ENCODE measurements around the gene AXDND1. TPM values are rescaled to one million over a fixed set of nuclear protein-coding genes. Genes with fewer than 3 reads are reported as not detected.

The AXDND1 gene
- total RNA-seq, 3 donors from 2014 or later: 0.48 to 1.8 (median 0.98) TPM

GRCh38 chr1:179591592-179592580 lies 226.1 kb downstream of the AXDND1 start, which contains the start of gene TDRD5:
TDRD5 (plus strand) TSS chr1:179591832; CDS start chr1:179592616, 784 bp downstream.
- H3K4me1 ChIP-seq: no peaks in the 10 kb centered on the region
- intact Hi-C loops (cut with DNase I; ENCODE audit: low total_unique reads): no loop called here
- H3K9me3 ChIP-seq: no peaks in the 10 kb centered on the region
- DNase-seq (ENCODE audit: low spot score in 2 of 2): peak; percentile 30 to 72
- TF ChIP-seq POLR2A (IDR thresholded peaks at IDR 0.05): no peak
- peak in 2 of 3 donors; percentile 47 to 56 for TF ChIP-seq CTCF (IDR thresholded peaks at IDR 0.05)
- no peak for TF ChIP-seq POLR2AphosphoS5 (IDR thresholded peaks at IDR 0.05)
- H3K36me3 ChIP-seq: no peaks in the 10 kb centered on the region
- peak within 1 kb of the TSS; percentile 60 to 82 for H3K27ac ChIP-seq
- H3K4me3 ChIP-seq: peak within 1 kb of the TSS in 2 of 3 donors; percentile 57 to 70
- H3K27me3 ChIP-seq: peaks cover 3 to 15% of the 10 kb centered on the region in 2 donors

- Histone ChIP-seq H3K9me3 (no peaks in the 10 kb centered on the region), H3K27ac (no peak overlapping the region), H3K36me3 (no peaks in the 10 kb centered on the region), H3K27me3 (peaks cover 0 to 2% of the 10 kb centered on the region in 2 donors), H3K4me1 (no peaks in the 10 kb centered on the region), H3K4me3 (no peak overlapping the region)
- TF ChIP-seq POLR2A (IDR thresholded peaks at IDR 0.05) (no peak), POLR2AphosphoS5 (IDR thresholded peaks at IDR 0.05) (no peak), CTCF (IDR thresholded peaks at IDR 0.05) (no peak)
- intact Hi-C loops (cut with DNase I; ENCODE audit: low total_unique reads): no loop called here
- no peak for DNase-seq (ENCODE audit: low spot score in 2 of 2)
Measured at GRCh38 chr1:179598631-179599030, 232.9 kb downstream of the AXDND1 start.

- Histone ChIP-seq H3K27ac (no peak overlapping the region), H3K4me3 (no peak overlapping the region), H3K36me3 (no peaks in the 10 kb centered on the region), H3K4me1 (no peaks in the 10 kb centered on the region), H3K9me3 (no peaks in the 10 kb centered on the region), H3K27me3 (peaks cover 0 to 2% of the 10 kb centered on the region in 2 donors)
- no peak for DNase-seq (ENCODE audit: low spot score in 2 of 2)
- TF ChIP-seq CTCF (IDR thresholded peaks at IDR 0.05) (peak in 2 of 3 donors; percentile 23 to 36), POLR2AphosphoS5 (IDR thresholded peaks at IDR 0.05) (no peak)
- intact Hi-C loops (cut with DNase I; ENCODE audit: low total_unique reads): no loop called here
Measured at GRCh38 chr1:179599623-179600249, 234.0 kb downstream of the AXDND1 start.

GRCh38 chr1:179601093-179601492 lies 235.3 kb downstream of the AXDND1 start:
- Histone ChIP-seq H3K27ac (no peak overlapping the region), H3K9me3 (no peaks in the 10 kb centered on the region), H3K4me1 (no peaks in the 10 kb centered on the region), H3K27me3 (peaks cover 0 to 2% of the 10 kb centered on the region in 2 donors), H3K36me3 (no peaks in the 10 kb centered on the region), H3K4me3 (no peak overlapping the region)
- no peak for DNase-seq (ENCODE audit: low spot score in 2 of 2)
- intact Hi-C loops (cut with DNase I; ENCODE audit: low total_unique reads): no loop called here
- TF ChIP-seq POLR2A (IDR thresholded peaks at IDR 0.05) (no peak), POLR2AphosphoS5 (IDR thresholded peaks at IDR 0.05) (no peak), CTCF (IDR thresholded peaks at IDR 0.05) (no peak)

Other genes starting within 250 kb of the AXDND1 start
- 10 to 100 TPM; 23.9 to 27.4 (median 24.3) TPM for gene ABL2, start 136.3 kb upstream of the AXDND1 start, total RNA-seq
- 10 to 100 TPM; 18.7 to 28.2 (median 22.4) TPM for gene SOAT1, start 72.2 kb upstream of the AXDND1 start, total RNA-seq
- gene NPHS2, start 210.0 kb downstream of the AXDND1 start, total RNA-seq: not detected
- 1 to 10 TPM in 2 of 3 donors, under 1 TPM in 1; 0.96 to 5.7 (median 3.9) TPM for gene TDRD5, start 225.9 kb downstream of the AXDND1 start, total RNA-seq